NCI-H2196 (cell line): ENCODE results near the gene RGP1.

Experiments
- DNase-seq: peaks from one replicate; lab custom pipeline; 2025; ENCODE audit not compliant: unreplicated experiment; lab: John Stamatoyannopoulos, UW

Gene RGP1

GRCh38 chr9:35740243-35740642 is 8.8 kb upstream of the RGP1 start:
- no peak for DNase-seq

- DNase-seq: no peak
Observed at GRCh38 chr9:35741740-35742139, 7.3 kb upstream of the RGP1 start.

DNA sequence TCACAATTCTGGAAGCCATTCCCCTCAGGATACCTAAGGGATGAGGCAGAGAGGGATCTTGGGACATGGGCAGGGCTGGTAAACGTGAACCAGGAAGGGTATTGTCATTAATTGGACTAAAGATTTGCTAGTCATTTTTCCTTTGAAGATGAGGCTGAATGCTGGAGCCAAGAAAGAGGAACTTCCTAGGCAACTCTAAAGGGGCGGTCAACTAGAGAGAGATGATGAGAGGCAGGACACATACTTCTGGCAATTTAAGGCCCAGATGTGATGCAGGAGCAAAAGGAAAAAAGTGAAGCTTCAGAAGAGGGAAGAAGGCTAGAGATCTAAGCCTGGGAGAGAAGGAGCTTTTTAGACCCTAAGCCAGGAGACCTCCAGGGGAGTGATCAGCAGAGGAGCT is 5.6 kb upstream of the RGP1 start:
- DNase-seq: no peak

DNA sequence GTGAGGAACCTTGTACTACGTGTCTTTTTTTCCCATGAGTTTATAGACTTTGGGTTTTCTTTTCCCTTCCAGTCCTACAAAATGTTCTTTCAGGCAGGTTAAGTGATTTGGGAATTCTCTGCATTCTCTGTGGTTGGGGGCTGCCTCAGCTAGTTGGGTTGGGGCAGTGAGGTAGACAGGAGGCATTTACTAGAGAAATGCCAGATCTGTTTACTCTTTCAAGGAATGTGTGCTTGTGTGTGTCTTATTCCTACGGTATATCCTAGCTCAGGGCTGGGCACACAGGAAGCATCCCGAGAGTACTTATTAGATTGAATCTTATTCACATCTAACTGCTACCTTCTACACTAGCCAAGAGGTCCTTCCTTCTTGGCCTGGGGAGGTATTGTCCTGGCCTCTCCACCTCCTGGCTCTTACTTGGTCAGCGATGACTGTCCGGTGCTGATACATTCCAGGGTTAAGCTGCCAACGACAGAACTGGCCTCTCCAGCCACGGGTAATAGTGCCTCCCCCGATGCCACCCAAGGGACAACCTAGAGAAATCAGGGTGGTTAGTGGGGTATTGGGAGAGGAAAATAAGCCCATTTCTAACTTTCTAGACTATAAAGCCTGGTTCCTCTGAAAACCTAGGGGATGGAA is 5.1 kb upstream of the RGP1 start:
- no peak for DNase-seq

DNA sequence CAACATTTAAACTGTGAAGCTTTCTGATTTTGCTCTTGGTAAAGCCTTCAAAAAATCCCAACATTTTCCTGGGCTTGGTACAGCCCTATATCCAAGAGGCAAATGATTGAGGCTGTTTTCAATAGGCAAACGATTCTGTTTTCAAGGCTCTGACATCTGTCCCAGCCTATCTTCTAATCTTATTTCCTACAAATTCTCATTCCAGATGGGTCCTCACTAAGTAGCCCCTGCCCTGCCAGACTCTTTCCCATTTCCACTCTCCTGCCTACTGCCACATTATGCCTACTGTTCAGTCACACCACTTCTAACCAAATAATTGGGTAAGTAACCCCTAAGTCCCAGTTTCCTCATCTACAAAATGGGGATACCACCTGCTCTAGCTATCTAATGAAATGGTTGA is 3.5 kb upstream of the RGP1 start:
- DNase-seq: no peak

DNA sequence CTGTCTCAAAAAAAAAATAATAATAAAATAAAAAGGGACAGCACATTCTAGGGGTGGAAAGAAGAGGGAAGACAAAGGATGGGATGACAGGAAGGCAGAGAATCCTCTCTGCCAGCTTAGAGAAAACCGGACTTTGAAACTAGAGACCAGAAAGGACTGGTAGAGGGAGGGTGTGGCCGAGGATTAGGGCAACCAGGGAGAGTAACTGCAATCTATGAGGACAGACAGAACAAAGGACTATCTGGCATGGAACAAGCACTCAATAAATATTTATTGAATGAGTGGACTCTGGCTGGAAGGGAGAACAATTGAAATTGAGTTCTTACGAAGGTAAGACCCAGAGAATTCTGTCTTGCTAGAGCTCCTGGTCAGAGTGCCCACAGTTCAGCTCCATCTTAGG is 2.5 kb upstream of the RGP1 start:
- no peak for DNase-seq

DNA sequence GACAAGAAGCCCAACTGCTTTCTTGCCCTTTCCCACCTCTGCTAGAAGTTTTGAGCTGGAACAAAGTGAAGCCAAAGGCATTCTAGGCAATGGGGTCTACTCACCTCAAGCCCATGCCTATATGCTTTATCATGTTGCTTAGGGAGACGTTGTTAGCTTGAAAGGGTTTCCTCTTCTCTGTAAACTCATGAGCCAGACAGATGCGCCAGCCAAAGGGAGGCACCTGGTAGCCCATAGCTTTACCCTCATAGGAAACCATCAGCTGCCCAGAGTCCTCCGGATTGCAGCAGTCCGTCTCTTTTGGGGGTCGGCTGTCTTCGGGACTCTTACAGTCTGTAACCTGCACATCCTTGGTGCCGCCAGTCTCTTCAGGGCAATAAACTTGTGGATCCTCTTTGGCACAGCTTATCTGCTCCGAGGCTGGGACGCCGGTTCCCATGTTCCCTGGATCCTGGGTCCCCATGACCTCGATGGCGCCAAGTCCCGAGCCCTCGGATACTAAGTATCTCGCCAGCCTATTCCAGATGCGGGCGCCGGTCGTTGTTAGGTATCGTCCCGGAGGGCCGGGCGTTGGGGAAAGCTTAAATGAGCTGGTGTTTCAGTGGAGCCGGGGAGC is 737 bp upstream of the RGP1 start:
- DNase-seq: no peak

DNA sequence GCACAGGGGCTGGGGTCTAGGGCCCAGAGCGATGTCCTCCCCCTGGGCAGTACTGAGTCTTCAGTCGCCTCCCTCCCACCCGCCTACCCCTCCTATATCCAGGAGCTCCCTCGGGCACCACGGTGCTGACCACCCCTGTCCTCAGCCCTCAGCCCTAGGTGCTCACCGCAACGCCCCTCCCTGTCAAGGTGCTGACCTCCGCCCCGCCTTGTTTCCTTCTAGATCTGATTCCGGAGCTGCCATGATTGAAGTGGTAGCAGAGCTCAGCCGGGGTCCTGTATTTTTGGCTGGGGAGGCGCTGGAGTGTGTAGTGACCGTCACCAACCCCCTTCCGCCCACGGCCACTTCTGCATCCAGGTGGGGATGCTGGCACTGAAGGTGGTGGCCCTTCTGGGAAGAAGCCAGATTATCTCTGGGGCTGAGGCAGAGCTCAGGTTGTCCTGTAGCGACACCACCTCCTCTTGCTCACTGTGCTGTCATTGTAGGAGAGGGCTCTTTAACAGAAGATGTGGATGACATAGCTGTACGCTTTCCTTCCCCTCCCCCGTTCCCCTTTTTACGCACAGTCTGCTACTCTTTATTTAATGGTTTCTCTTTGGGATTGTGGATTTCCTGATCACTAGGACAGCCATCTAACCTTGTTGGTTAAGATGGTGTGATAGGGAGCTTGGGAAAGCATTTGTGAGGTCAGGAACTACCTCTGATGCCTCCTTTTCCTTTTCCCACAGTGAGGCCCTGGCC is 598 bp downstream of the RGP1 start:
- peak; percentile 31 for DNase-seq

- no peak for DNase-seq
Observed at GRCh38 chr9:35750256-35750531, 1.1 kb downstream of the RGP1 start.

GRCh38 chr9:35753466-35753865 is 4.4 kb downstream of the RGP1 start:
- DNase-seq: no peak

DNA sequence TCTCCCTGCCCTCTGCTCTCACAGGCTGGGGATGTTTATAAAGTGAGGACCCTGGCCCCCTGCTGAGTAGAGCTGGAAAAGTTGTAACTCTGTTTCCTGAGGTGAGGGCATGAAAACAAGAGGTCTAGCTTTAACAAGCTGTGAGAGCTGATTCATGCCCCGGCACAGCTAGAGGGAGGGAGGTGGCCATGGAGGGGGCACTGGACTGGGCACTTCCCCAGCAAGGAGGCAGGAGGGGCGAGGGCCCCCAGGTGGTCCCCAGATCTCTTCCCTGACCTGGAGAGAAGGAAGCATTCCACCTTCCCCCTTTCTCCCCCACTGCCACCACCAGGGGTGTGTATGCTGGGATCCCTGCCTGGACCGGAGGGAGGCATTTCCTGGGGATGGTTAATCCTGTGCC is 5.2 kb downstream of the RGP1 start, which contains the start of gene MSMP:
Gene MSMP, minus strand, starts transcription at position 13 of the 400 bp plus-strand sequence. CDS start 147 bp downstream, outside the sequence.
- DNase-seq: no peak

DNA sequence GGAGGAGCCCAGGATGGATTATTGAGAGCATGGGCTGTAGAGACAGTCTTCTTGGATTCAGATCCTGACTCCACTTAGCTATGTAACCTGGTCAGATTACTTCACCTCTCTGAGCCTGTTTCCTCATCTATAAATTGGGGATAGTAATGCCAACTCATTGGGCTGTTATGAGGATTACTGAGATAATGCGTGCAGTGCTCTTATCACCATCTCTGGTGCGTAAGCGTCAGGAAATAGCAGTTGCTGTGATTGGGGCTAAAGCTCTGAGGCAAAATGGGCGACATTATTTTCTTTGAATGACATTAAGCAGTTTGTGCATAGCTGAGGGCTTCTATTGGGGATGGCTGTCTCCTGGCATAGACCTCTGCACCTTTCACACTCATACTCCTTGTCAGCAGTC is 6.0 kb downstream of the RGP1 start:
- DNase-seq: no peak

- peak; percentile 74 for DNase-seq
Observed at GRCh38 chr9:35756275-35757225, 7.5 kb downstream of the RGP1 start.

GRCh38 chr9:35757226-35757891 is 8.3 kb downstream of the RGP1 start:
- peak; percentile 64 for DNase-seq

DNA sequence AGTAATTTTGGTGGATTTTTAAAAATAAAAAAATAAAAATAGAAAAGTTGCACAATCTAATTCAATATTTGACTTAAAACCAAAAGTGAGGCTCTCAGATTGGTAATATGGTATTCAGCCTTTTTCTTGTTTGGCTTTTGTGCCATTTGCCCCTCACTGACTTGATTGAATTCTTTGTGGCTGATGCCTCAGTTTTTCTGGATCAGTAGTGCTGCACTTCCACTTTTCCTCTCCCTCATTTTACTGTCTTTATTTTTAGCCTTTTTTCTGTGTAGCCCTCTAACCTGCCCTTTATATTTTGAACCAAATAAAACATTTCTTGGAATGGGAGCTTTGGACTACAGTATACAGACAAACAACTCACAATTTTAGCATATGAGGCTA is 8.8 kb downstream of the RGP1 start:
- DNase-seq: no peak

GRCh38 chr9:35758475-35759050 is 9.5 kb downstream of the RGP1 start:
- no peak for DNase-seq

DNA sequence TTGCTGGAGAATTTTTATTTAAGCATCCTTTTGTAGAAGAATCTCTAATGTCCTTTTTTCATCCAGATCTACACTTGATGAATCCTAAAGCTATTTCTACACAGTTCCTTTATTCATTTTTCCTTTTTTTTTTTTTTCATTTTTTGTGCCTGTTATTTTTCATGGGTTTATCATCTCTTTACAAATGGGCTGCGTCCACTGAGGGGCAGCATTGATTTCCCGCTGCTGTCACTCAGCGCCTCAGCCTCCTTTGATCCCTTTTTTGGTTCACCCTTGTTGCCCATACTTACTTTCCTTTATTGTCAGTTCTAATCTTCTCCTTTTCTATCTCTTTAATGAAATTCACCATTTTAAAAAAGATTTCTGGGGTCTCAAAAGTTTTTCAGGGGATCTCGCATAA is 10.7 kb downstream of the RGP1 start:
- DNase-seq: no peak

GRCh38 chr9:35760651-35761050 is 11.6 kb downstream of the RGP1 start:
- peak; percentile 59 for DNase-seq

- DNase-seq: no peak
Observed at GRCh38 chr9:35763181-35763580, 14.1 kb downstream of the RGP1 start.

- DNase-seq: no peak
Observed at GRCh38 chr9:35763803-35764202, 14.7 kb downstream of the RGP1 start.

DNA sequence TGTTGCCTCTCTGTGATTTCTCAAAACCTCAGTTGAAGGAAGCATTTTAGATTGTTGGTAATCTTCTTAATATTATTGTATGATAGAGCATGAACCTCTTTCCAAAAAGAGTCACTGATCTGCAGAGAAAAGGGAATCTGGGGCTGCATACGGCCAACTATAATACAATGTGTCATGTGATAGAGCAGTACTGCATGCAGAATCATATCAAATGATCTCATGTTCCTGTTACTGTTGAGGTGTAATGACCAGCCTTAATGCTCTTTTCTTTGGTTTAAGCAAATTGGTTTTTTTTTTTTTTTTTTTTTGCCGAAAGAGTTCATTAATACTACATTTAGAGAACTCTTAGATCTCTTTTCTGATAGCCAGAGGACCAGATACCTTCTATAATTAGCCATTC is 17.9 kb downstream of the RGP1 start:
- DNase-seq: no peak
